Measurements from ENCODE around the gene PSKH1. TPM values are rescaled to one million over a fixed set of nuclear protein-coding genes. Genes with fewer than 3 reads are reported as not detected.

Gene PSKH1
- total RNA-seq, 1 donor from 2014 or later: 24.1 TPM

- intact Hi-C loops (cut with micrococcal nuclease): no loop called here
Observed at GRCh38 chr16:67922740-67923139, 29.7 kb downstream of the PSKH1 start.

DNA sequence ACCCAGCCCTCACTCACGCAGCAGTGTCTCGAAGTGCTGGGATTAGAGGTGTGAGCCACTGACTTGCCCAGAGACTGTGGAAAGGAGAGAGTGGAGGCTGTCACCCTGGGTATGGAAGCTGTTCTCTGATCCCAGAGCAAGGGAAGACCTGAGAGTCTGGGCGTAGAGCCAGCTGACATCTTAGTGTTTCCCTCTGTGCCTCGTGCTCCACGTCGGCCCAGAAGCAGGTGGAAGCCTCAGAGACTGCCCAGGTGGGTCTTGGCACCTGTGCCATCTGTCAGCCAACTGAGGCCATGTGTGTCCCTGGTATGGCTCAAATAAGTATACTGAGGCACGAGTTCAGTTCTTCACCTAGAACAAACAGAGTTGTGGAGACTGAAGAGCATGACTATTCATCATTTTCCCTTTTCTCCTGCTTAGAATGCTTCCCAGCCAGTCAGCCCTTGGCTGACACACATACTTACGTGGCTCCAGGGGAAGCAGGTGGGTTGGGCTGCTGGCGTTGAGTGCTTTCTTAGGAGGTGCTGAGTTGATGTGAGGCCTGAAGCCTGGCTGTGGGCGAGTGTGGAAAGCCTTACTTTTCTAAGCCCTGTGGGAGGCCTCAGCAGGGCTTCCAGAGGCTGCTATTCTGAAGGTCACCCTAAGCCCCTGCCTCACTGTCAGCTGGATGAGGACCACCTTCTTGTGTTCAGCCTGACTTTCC lies 30.5 kb downstream of the PSKH1 start:
- intact Hi-C loops (cut with micrococcal nuclease): no loop called here

DNA sequence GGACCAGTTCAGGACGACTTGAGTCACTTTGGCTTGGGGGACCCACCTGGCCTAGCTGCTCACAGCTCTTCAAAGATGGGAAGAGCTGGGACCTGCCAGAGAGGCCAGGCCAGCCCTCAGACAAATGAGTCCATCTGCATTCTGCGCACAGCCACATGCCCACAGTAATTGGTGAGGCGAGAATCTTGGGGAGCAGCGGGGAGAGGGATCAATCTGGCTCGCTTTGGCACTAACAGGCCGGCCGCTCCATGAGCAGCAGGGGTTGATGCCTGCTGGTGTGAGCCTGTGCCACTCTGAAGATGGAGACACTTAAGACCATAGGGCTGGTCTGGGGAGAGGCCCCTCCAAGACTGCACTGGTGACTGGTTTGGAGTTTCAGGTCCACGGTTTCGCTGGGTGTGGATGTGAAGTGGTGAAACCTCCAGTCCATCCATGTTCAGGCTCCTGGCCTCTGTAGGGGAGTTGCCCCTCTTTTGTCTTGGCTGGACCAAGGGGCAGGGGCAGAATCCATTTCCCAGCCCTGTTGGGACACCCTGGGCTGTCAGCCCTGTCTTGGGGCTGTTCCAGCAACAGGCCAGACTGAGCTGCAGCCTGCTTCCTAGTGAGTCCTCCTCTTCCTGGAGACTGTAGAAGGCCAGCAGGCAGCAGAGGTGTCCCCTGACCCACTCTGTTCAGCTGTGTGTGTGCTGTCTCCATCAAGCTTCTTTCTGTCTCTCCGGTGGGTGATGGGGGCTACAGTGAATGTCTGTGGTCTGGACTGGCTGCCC lies 31.3 kb downstream of the PSKH1 start:
- intact Hi-C loops (cut with micrococcal nuclease): no loop called here

- intact Hi-C loops (cut with micrococcal nuclease): no loop called here
Observed at GRCh38 chr16:67926181-67926750, 33.2 kb downstream of the PSKH1 start.

GRCh38 chr16:67927131-67927941 lies 34.3 kb downstream of the PSKH1 start:
- intact Hi-C loops (cut with micrococcal nuclease): no loop called here

GRCh38 chr16:67928147-67928546 lies 35.1 kb downstream of the PSKH1 start:
- intact Hi-C loops (cut with micrococcal nuclease): loop anchor here (1.0 kb wide), 5 partner anchors 45 to 407 kb away; no protein-coding TSS in a partner anchor

GRCh38 chr16:67928561-67929364 lies 35.7 kb downstream of the PSKH1 start:
- intact Hi-C loops (cut with micrococcal nuclease): loop anchor here (1.0 kb wide), 5 partner anchors 45 to 407 kb away; no protein-coding TSS in a partner anchor

DNA sequence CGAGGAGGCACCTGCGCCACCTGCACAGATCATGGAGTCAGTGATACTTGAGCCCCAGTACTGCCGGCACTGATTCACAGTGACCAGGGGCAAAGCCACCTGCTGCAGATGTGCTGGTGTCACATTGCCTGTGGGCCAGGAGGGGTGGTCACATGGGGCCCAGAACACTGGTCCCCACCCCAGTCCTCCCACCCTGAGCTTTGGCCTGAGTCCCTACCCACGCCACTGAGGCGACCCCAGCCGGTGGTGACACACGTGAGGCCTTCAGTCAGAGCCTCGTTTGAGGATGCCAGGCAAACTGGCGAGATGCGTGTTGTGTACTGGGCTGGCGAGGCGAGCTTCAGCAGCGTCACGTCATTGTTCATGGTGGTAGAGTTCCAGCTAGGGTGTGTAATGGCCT lies 37.1 kb downstream of the PSKH1 start:
- intact Hi-C loops (cut with micrococcal nuclease): no loop called here

DNA sequence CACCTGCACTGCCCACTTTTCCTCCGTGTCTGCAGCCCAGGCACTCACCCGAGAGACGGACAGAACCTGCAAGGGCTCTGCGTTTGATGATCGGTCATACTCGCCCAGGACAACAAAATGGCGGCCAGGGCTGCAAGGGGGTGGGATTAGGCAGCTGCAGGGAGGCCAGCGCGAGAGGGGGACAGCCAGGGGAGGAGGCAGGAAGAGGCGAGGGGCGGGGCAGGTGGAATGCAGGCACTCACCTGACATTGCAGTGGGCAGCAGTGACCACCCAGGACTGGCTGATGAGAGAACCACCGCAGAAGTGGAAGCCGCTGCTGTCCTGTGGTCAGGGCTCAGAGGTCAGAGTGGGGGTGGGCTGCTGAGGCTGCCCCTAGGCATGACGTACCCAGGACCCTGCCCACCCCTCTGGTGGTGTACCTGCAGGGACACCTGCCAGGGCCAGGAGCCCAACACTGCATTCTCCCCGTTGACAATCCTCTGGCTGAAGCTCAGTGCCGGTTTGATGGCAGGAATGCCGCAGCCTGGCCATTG lies 37.7 kb downstream of the PSKH1 start:
- intact Hi-C loops (cut with micrococcal nuclease): no loop called here

- intact Hi-C loops (cut with micrococcal nuclease): no loop called here
Observed at GRCh38 chr16:67931712-67932461, 38.8 kb downstream of the PSKH1 start, which contains the start of gene CTRL. Gene CTRL (minus strand): TSS chr16:67931862. CDS start chr16:67931852, 10 bp downstream.

DNA sequence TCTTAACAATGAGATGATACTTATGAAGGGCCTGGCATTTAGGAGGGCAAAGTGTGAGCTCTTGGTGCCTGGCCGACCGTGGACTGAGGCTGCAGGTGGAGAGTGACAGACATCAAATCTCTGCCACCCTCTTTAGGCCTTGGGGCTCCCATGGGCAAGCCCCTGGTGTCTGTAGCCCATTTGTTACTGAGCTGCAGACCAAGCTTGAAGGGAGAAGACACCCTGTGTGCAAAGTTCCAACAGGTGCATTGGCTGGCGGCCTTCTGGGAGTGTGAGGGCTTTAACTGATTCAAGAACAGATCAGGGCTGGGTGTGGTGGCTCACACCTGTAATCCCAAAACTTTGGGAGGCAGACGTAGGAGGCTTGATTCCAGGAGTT lies 39.4 kb downstream of the PSKH1 start:
- intact Hi-C loops (cut with micrococcal nuclease): no loop called here

- intact Hi-C loops (cut with micrococcal nuclease): no loop called here
Observed at GRCh38 chr16:67933805-67934204, 40.8 kb downstream of the PSKH1 start.

DNA sequence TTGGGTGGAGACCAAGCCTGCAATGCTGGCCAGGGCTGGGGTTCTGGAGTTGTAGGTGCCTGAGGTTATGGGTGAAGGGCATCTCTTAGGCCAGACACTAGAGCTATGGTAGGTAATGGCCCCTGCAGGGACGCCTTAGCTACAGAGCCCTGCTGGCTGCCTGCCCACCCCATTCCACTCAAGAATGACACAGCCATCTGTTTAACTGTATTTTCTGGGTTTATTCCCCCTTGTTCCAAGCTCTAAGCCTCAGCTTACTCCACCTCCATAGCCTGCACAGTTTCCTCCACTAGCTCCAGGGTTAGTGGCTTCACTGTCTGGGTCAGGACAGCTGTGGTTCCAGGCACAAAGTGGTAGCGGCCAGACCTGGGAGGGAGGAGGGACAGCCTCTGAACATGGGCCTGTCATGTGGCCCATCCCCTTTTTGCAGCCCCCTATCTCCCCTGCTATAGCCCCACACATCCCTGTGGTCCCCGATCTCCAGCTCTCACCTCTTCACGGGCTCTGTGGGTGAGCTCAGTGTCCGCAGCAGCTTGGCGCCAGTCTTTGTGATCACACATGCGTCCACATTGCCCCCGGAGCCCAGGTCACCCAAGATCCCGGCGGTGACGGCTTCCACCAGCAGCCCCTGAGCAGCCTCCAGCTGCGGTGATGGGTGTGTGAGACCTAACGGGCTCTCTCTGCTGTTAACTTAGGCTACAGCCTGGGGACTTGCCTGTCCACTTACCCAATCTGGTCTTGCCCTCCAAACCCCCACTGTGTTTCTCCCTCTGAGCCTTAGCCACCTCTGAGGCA lies 41.4 kb downstream of the PSKH1 start:
- intact Hi-C loops (cut with micrococcal nuclease): loop anchor here (1.0 to 5.0 kb wide), 18 partner anchors 34 to 513 kb away; partner anchors contain the start of genes ACD, CTCF, DDX28 and DUS2

- intact Hi-C loops (cut with micrococcal nuclease): loop anchor here (1.0 to 5.0 kb wide), 18 partner anchors 33 to 512 kb away; partner anchors contain the start of genes ACD, CTCF, DDX28 and DUS2
Observed at GRCh38 chr16:67935101-67935401, 42.0 kb downstream of the PSKH1 start.

GRCh38 chr16:67935402-67936123 lies 42.5 kb downstream of the PSKH1 start:
- intact Hi-C loops (cut with micrococcal nuclease): loop anchor here (1.0 to 5.0 kb wide), 20 partner anchors 33 to 512 kb away; partner anchors contain the start of genes ACD, CTCF, DDX28 and DUS2

GRCh38 chr16:67936124-67936879 lies 43.2 kb downstream of the PSKH1 start, which contains the start of gene PSMB10:
Gene PSMB10 (minus strand): TSS chr16:67936850. CDS start chr16:67936749, 101 bp downstream.
- intact Hi-C loops (cut with micrococcal nuclease): loop anchor here (1.0 to 5.0 kb wide), 5 partner anchors 104 to 511 kb away; partner anchors contain the start of genes PRMT7, SLC7A6OS and SMPD3

All from T-helper 1 cell treated with Interleukin-12 subunit alpha and Interleukin-12 subunit beta and Interleukin-4 antibody, amounts not matched to agents 30 ng/mL and 1 ng/mL, for 36 hours (primary cell).